ENCODE results near the gene TCN2. TPM values are rescaled to one million over a fixed set of nuclear protein-coding genes. Genes with fewer than 3 reads are reported as not detected.
"Not testable (repeated sequence)": the region's sequence is repeated elsewhere in the genome, so short reads cannot be mapped to it uniquely, and the experiment has no call there.

Gene TCN2
- total RNA-seq, 1 donor from 2014 or later, result 14.6 TPM

DNA sequence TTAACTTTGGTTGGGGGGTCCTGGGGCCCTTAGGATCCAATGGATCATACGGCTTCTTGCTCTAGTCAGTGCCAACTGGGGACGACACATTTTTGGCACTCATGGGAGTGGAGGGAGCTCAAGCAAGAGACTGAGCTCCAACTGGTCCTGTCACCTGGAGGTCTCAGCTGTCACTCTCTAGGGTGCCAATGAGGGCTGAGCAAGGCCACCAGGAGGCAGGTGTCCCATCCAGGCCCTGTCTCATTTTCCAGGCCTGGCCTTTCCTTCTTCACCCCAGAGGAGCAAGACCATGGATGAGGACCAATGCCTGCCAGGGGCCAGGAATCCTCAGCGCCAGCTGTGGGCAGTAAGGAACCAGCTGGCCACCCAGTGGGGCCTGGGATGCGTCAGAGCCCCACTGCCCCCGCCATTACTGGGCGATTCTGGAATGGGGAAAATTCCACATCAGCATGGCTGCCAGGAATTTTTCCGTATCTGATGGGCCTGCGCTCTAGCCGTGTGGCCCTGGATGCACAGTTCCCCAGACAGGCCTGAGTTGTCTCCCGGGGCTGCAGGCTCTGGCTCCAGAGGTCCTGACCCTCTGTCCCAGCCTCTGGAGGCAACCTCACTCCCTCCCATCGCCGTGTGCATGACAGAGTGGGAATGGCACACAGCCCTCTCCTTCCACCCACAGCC lies 31.8 kb upstream of the TCN2 start:
- DNase-seq (peak; percentile 46), ATAC-seq (peak; percentile 67)
- intact Hi-C loops (cut with micrococcal nuclease), result no loop called here

- intact Hi-C loops (cut with micrococcal nuclease), result no loop called here
- no peak for ATAC-seq
Measured at GRCh38 chr22:30575859-30576258, 31.1 kb upstream of the TCN2 start.

DNA sequence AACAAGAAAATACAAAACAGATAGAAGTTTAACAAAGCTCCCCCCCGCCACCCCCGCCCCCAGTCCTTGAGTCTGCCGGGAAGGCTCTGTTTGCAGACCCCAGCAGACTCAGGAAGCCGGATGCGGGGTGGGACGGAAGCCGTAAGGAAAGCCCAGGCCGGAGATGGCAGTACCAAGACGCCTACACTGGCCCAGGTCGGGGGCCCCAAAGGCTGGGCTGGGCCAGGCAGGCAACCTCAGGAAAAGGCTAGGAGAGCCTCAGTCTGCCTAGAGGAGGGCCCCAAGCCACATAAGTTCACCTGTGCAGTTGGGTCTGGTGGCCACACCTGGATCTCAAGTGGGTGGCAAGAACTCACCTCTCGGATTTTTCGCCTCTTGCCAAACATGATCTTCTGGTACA lies 28.5 kb upstream of the TCN2 start:
- intact Hi-C loops (cut with micrococcal nuclease), result no loop called here
- ATAC-seq (no peak), DNase-seq (peak; percentile 6)

More at GRCh38 chr22:30575859-30576258, 31.1 kb upstream of the TCN2 start:
- DNase-seq, result no peak

- DNase-seq, result no peak
- intact Hi-C loops (cut with micrococcal nuclease), result no loop called here
- ATAC-seq, result no peak
Measured at GRCh38 chr22:30580896-30581295, 26.1 kb upstream of the TCN2 start.

- DNase-seq (no peak), ATAC-seq (no peak)
- intact Hi-C loops (cut with micrococcal nuclease), result no loop called here
Measured at GRCh38 chr22:30582051-30582450, 24.9 kb upstream of the TCN2 start.

DNA sequence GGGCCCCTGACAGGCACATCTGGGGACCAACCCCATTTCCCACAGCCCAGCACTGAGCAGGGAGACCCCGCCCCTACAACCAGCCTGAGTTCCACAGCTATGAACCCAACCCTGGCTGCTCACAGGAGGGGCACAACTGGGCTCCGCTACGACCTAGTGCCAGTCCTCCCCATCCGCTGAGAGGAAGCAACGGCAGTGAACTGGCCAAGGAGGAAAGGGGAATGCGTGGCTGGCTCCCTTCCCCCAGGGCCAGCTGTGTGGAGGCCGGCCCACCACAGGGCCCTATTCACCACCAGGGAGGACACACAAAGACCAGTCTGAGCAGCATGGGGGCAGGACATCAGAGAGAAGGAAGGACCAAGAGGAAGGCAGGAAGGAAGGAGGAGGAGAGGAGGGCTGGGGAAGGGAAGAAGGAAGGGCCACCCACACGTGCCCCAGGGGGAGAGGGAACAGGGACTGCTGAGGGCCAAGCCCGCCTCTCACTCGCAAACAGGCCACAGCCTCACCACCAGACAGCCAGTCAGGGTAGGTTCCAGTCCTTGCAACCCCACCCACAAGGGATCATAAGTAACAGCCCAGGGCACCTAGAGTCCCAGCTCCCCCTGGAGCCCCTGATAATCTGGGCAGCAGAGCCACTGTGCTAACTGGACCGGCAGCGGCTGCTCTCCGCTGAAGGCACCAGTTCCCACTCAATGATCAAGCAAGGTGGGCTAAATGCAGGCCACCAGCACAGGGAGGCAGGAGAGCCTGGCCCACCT lies 24.0 kb upstream of the TCN2 start:
- ATAC-seq (no peak), DNase-seq (no peak)
- intact Hi-C loops (cut with micrococcal nuclease), result no loop called here

DNA sequence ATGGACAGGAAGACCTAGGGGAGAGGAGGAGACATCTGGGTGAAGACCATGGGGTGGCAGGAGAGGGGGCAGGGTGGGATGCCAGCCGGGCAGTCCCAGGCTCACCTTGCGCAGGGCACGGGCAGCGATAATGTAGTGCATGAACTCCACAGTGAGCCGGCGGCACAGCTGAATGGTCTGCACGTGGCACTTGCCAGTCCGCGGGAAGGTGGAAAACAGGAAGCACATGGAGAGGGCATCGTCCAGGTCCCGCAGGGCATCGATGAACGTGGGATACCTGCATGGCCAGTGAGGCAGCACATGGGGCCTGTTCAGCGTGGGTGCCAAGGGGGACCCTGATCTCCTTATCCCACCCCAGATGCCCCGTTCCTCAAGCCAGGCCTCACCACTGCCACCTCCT lies 22.5 kb upstream of the TCN2 start:
- intact Hi-C loops (cut with micrococcal nuclease), result no loop called here
- no peak for ATAC-seq
- DNase-seq, result no peak

GRCh38 chr22:30586414-30586813 lies 20.6 kb upstream of the TCN2 start:
- no peak for ATAC-seq
- no peak for DNase-seq
- intact Hi-C loops (cut with micrococcal nuclease), result no loop called here

DNA sequence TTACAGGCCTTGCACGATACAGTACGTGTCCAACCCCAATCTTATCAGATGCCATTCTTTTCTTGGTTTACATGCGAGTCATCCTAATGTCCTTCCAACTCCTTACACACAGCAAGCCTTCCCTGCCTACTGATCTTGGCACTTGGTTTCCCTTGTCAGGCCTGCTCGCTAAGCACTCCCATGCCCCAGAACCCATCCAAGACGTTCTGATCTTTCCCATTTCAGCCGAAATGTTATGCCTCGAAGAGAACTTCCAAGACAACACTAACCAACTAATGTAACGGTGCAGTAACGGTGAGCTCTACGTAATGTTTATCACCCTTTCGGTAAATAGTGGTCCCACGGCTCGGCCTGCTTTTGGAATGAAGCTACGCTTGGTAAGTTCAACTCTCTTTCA lies 15.8 kb upstream of the TCN2 start:
- intact Hi-C loops (cut with micrococcal nuclease), result no loop called here
- DNase-seq, result no peak
- no peak for ATAC-seq

DNA sequence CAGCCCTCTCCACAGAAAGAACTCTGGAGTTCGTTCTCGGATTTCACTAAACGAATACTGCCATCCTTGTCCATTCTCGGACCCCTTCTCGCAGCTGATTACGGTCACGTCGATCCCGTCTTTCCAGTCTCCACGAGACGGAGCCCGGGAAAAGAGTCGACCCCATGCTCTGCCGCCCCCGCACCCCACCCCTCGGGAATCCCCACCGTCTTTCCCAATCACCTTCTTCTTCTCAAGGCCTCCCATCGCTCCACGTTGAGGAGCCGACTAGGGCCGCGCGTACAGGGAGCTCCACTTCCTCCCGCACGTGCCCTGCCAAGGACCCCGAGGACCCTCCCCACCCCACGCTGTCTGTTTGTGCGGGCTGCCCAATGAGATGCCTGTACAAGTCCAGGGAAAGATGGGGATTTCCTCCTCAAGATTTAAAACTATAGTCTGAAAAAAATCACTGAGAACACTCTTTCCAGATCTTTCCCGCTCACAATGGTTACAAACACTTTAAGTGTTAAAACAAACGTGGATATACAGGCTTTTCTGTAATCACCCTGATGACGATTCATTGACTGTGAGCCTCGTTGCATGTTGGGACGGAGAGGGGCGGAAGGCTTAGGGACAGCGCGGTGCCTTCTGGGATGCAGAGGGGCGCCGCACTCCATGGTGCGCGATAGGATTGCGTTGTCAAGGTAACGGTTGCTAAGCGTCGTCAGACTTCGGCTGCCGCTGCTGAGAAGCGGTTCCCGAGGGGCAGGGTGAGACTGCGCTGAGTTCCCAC lies 15.2 kb upstream of the TCN2 start, which contains the start of gene PES1:
Gene PES1, minus strand, starts transcription at position 323 of the 772 bp plus-strand sequence. Its CDS starts 77 bp downstream, at position 246.
- peak; percentile 100 for ATAC-seq
- DNase-seq, result peak; percentile 95
- intact Hi-C loops (cut with micrococcal nuclease), result no loop called here

- DNase-seq; intact Hi-C loops (cut with micrococcal nuclease); ATAC-seq: not testable (repeated sequence)
Measured at GRCh38 chr22:30592360-30592713, 14.6 kb upstream of the TCN2 start.

GRCh38 chr22:30596199-30596598 lies 10.8 kb upstream of the TCN2 start:
- intact Hi-C loops (cut with micrococcal nuclease), result no loop called here
- ATAC-seq, result no peak
- DNase-seq, result no peak

DNA sequence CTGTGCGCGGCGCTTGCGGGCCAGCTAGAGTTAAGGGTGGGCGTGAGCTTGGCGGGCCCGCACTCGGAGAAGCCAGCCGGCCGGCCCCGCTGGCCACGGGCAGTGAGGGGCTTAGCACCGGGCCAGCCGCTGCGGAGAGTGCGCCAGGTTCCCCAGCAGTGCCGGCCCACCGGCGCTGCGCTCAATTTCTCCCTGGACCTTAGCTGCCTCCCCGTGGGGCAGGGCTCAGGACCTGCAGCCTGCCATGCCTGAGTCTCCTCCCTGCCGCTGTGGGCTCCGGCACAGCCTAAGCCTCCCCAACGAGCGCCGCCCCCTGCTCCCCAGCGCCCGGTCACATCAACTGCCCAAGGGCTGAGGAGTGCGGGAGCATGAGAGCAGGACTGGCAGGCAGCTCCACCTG lies 10.1 kb upstream of the TCN2 start:
- ATAC-seq (no peak), DNase-seq (peak; percentile 10)
- intact Hi-C loops (cut with micrococcal nuclease), result no loop called here

- DNase-seq (no peak), ATAC-seq (no peak)
- intact Hi-C loops (cut with micrococcal nuclease), result no loop called here
Measured at GRCh38 chr22:30598986-30599385, 8.0 kb upstream of the TCN2 start.

DNA sequence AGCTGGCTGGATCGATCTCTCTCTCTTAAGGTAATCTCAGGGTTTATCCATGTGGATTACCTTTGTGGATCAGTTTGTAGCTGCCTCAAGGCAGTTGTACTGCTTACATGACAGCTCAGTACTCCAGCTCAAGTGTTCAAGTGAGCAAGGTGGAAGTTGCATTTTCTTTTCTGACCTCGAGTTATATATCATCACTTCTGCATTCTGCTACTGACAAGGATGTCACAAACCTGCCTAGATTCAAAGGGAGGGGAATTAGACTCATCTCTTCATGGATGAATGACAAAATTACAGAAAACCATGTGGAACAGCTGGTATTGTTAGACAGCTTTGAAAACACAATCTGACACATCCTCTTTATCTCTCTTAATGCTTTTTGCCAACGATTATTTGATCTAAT lies 6.1 kb upstream of the TCN2 start:
- intact Hi-C loops (cut with micrococcal nuclease), result no loop called here
- ATAC-seq (no peak), DNase-seq (no peak)

DNA sequence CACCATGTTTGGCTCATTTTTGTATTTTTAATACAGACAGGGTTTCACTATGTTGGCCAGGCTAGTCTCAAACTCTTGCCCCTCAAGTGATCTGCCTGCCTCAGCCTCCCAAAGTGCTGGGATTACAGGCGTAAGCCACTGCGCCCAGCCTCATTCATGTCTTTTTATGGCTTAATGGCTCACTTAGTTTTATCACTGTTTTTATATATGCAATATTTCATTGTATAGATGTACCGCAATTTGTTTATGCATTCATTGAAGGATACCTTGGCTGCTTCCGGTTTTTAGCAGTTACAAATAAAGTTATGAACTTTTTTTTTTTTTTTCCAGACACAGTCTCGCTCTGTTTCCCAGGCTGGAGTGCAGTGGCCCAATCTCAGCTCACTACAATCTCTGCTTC lies 5.5 kb upstream of the TCN2 start:
- no peak for ATAC-seq
- intact Hi-C loops (cut with micrococcal nuclease), result no loop called here
- no peak for DNase-seq

GRCh38 chr22:30602049-30602448 lies 4.9 kb upstream of the TCN2 start:
- intact Hi-C loops (cut with micrococcal nuclease), result no loop called here
- ATAC-seq (no peak), DNase-seq (no peak)

- intact Hi-C loops (cut with micrococcal nuclease), result no loop called here
- DNase-seq (no peak), ATAC-seq (no peak)
Measured at GRCh38 chr22:30603801-30604200, 3.2 kb upstream of the TCN2 start.

DNA sequence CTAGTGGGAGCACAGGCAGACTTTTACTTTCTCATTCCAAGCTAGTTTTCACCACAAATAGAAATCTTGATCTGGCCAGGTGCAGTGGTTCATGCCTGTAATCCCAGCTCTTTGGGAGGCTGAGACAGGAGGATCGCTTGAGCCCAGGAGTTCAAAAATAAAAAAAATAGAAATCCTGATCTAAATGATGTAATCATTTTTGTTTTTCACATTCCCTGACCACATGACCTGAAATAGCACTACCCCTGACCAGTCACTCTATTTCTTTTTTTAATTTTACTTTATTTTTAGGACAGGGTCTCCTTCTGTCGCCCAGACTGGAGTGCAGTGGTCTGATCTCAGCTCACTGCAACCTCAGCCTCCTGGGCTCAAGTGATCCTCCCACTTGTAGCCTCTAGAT lies 2.3 kb upstream of the TCN2 start:
- intact Hi-C loops (cut with micrococcal nuclease), result no loop called here

DNA sequence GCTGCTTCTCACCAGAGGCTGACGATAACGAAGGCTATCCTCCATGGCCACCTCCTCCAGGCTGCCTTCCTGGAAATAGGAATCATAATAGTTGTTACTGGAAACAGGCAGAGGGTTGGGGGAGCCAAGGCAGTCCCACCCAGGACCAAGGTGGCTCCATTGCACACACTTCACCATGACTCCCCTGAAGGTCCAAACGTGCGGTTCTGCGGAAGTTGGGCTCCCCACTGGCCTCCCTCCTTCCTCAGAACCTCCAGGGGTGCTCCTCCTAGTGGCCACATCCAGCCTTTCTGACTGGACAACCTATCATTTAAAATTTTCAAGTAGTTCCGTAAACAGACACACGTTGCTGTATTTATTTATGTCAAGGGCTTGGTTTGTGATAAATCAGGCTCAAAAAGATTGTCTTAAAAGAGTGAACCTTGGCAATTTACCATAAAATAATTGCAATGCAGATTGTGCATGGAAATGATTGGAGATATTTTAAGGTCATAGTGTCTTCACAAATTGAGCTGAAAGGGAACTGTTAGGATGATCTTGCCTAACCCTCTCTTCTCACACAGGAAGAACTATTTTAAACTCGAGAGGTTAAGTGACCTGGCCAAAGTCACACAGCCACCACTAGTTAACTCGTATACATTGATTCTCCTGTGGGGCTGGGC lies 1.4 kb upstream of the TCN2 start:
- intact Hi-C loops (cut with micrococcal nuclease), result no loop called here
- peak; percentile 29 for ATAC-seq

More for the DNA sequence above, 2.3 kb upstream of the TCN2 start:
- ATAC-seq, result no peak
- DNase-seq, result no peak

More for the DNA sequence above, 1.4 kb upstream of the TCN2 start:
- peak; percentile 53 for DNase-seq
